GM19463 (cell line): ENCODE results near the gene PREX1.

ENCODE experiments used
- ATAC-seq: cut with Tn5 transposase; IDR thresholded peaks from one replicate; pipeline ENCODE4 v1.9.1; 2021; ENCODE audit warnings: mild to moderate bottlenecking, moderate library complexity; ENCODE audit not compliant: unreplicated experiment

Gene PREX1

GRCh38 chr20:48685300-48685699 is 142.5 kb downstream of the PREX1 start:
- no peak for ATAC-seq

GRCh38 chr20:48684501-48685041 is 143.2 kb downstream of the PREX1 start:
- ATAC-seq, result no peak

- no peak for ATAC-seq
These were observed 144.2 kb downstream of the PREX1 start for GRCh38 chr20:48683467-48684175.

- no peak for ATAC-seq
These were observed 145.1 kb downstream of the PREX1 start for GRCh38 chr20:48682529-48683363.

GRCh38 chr20:48681873-48682426 is 145.8 kb downstream of the PREX1 start:
- ATAC-seq, result no peak

- no peak for ATAC-seq
These were observed 146.5 kb downstream of the PREX1 start for GRCh38 chr20:48681201-48681872.

- ATAC-seq, result no peak
These were observed 147.1 kb downstream of the PREX1 start for GRCh38 chr20:48680650-48681049.

- no peak for ATAC-seq
These were observed 148.2 kb downstream of the PREX1 start for GRCh38 chr20:48679599-48679998.

- ATAC-seq, result no peak
These were observed 148.8 kb downstream of the PREX1 start for GRCh38 chr20:48679011-48679410.

- no peak for ATAC-seq
These were observed 149.4 kb downstream of the PREX1 start for GRCh38 chr20:48678421-48678820.

- ATAC-seq, result no peak
These were observed 150.9 kb downstream of the PREX1 start for GRCh38 chr20:48676795-48677460.

- no peak for ATAC-seq
These were observed 151.7 kb downstream of the PREX1 start for GRCh38 chr20:48676125-48676524.

- ATAC-seq, result no peak
These were observed 153.3 kb downstream of the PREX1 start for GRCh38 chr20:48674461-48674860.

- ATAC-seq, result no peak
These were observed 154.3 kb downstream of the PREX1 start for GRCh38 chr20:48673507-48673906.

GRCh38 chr20:48672324-48672723 is 155.5 kb downstream of the PREX1 start:
- ATAC-seq, result no peak

- no peak for ATAC-seq
These were observed 156.7 kb downstream of the PREX1 start for GRCh38 chr20:48671141-48671540.

GRCh38 chr20:48669946-48670605 is 157.7 kb downstream of the PREX1 start:
- ATAC-seq, result no peak

GRCh38 chr20:48668451-48668946 is 159.3 kb downstream of the PREX1 start:
- no peak for ATAC-seq

GRCh38 chr20:48667889-48668413 is 159.8 kb downstream of the PREX1 start:
- no peak for ATAC-seq

GRCh38 chr20:48667481-48667880 is 160.3 kb downstream of the PREX1 start:
- no peak for ATAC-seq
